ENCODE data around the gene BCL3. TPM values are rescaled to one million over a fixed set of nuclear protein-coding genes. Genes with fewer than 3 reads are reported as not detected.
A peak's percentile ranks its signal among the peaks of the same experiment; 100 is the strongest.

BCL3 gene
- total and polyA plus RNA-seq, 2 experiments from 2014 or later = 1.4 to 4.1 TPM

- H4K20me1 ChIP-seq (replicated peaks; ENCODE audit: insufficient read depth) = no peaks in the 10 kb centered on the region
- no peaks in the 10 kb centered on the region for H3K79me2 ChIP-seq (replicated peaks; ENCODE audit: insufficient read depth)
- H3K27me3 ChIP-seq (ENCODE audit: insufficient read depth) = peaks cover 71% of the 10 kb centered on the region
- H3K4me3 Mint-ChIP-seq = peak overlapping the region; percentile 82
- peaks cover 55% of the 10 kb centered on the region for H3K27me3 Mint-ChIP-seq (ENCODE audit: insufficient read depth, low read depth, poor library complexity)
- H3K9me3 Mint-ChIP-seq = no peaks in the 10 kb centered on the region; the same call in 2 of the 3 replicates
- DNase-seq (ENCODE audit: low spot score) = peak; percentile 91
- peaks cover 3% of the 10 kb centered on the region; the same call in 1 of the 2 replicates for H3F3A ChIP-seq (replicated peaks; ENCODE audit: low read depth)
- peak; percentile 84 for ATAC-seq
- TF ChIP-seq CREB1 (CRISPR knock-in tag; IDR thresholded peaks at IDR 0.05; ENCODE audit: low read depth) (no peak), CTCF (conservative IDR thresholded peaks at IDR 0.05; ENCODE audit: low read depth in 2 of 2) (no peak), ZNF462 (CRISPR knock-in tag; IDR thresholded peaks at IDR 0.05) (no peak), POLR2AphosphoS5 (IDR thresholded peaks at IDR 0.05; ENCODE audit: low read depth) (no peak), STAT1 (IDR thresholded peaks at IDR 0.05; ENCODE audit: unreplicated experiment) (no peak), EZH2 (IDR thresholded peaks at IDR 0.05; ENCODE audit: low read depth, unreplicated experiment) (no peak), EZH2phosphoT487 (IDR thresholded peaks at IDR 0.05; ENCODE audit: unreplicated experiment) (no peak), REST (IDR thresholded peaks at IDR 0.05; ENCODE audit: unreplicated experiment) (no peak), ETS1 (IDR thresholded peaks at IDR 0.05) (no peak), NANOG (IDR thresholded peaks at IDR 0.05; ENCODE audit: borderline replicate concordance) (no peak), JUNB (IDR thresholded peaks at IDR 0.05; ENCODE audit: unreplicated experiment) (no peak), ZNF114 (CRISPR knock-in tag; IDR thresholded peaks at IDR 0.05) (no peak), ZNF331 (CRISPR knock-in tag; IDR thresholded peaks at IDR 0.05; ENCODE audit: low read depth) (no peak)
- H2AFZ ChIP-seq = peak overlapping the region; percentile 99
- peak overlapping the region; percentile 94 for H3K4me2 ChIP-seq
- peaks cover 4% of the 10 kb centered on the region; the same call in 1 of the 3 replicates for H3K36me3 Mint-ChIP-seq (ENCODE audit: low read depth)
- no peaks in the 10 kb centered on the region for H3K9me2 ChIP-seq (ENCODE audit: insufficient read depth)
- H3K36me3 ChIP-seq (ENCODE audit: insufficient read depth) = no peaks in the 10 kb centered on the region
- H3K4me1 Mint-ChIP-seq = peaks cover 10% of the 10 kb centered on the region; the same call in 2 of the 3 replicates
- H3K4me3 ChIP-seq = peak overlapping the region; percentile 86
- no peaks in the 10 kb centered on the region; the same call in 1 of the 2 replicates for H3K4me1 ChIP-seq (ENCODE audit: insufficient read depth)
- no peak overlapping the region for H3K27ac Mint-ChIP-seq
- H3K27ac ChIP-seq (ENCODE audit: low read depth) = no peak overlapping the region
These were observed 1.4 kb upstream of the BCL3 start for GRCh38 chr19:44746946-44747738.

All from GM23338 (cell line).